Smooth muscle cell (in vitro differentiated cells): Measurements from ENCODE around the gene ADGRA1. TPM values are rescaled to one million over a fixed set of nuclear protein-coding genes. Genes with fewer than 3 reads are reported as not detected.

Experiments used
- DNase-seq: peaks from one replicate; lab custom pipeline; 2025; ENCODE audit not compliant: unreplicated experiment; lab: John Stamatoyannopoulos, UW
- H2AFZ ChIP-seq: fragments of 200-600 bp; sonication (generic); 2 replicates; pipeline ENCODE4 v1.6.0; 2016; ENCODE audit warnings: antibody characterized with exemption, low read depth, mild to moderate bottlenecking
- H3F3A ChIP-seq: fragments of 200-600 bp; sonication (generic); 2 replicates; pipeline ENCODE4 v1.6.0; 2017; ENCODE audit warnings: antibody characterized with exemption, low read depth
- H3K27ac ChIP-seq: fragments of 200-600 bp; sonication (generic); 2 replicates; pipeline ENCODE4 v1.5.1; 2016; ENCODE audit warnings: low read depth, mild to moderate bottlenecking
- H3K27me3 ChIP-seq: fragments of 200-600 bp; sonication (generic); 2 replicates; pipeline ENCODE4 v1.6.1; 2016; ENCODE audit warnings: low read depth, mild to moderate bottlenecking
- H3K36me3 ChIP-seq: fragments of 200-600 bp; sonication (generic); 2 replicates; pipeline ENCODE4 v1.5.1; 2016; ENCODE audit warnings: low read depth
- H3K4me1 ChIP-seq: fragments of 200-600 bp; sonication (generic); 2 replicates; pipeline ENCODE4 v1.5.1; 2016; ENCODE audit warnings: low read depth
- H3K4me2 ChIP-seq: fragments of 200-600 bp; sonication (generic); 2 replicates; pipeline ENCODE4 v1.6.0; 2016; ENCODE audit warnings: mild to moderate bottlenecking
- H3K4me3 ChIP-seq: fragments of 200-600 bp; sonication (generic); 2 replicates; pipeline ENCODE4 v1.5.1; 2016; ENCODE audit warnings: mild to moderate bottlenecking
- H3K79me2 ChIP-seq: fragments of 200-600 bp; sonication (generic); 2 replicates; pipeline ENCODE4 v1.6.0; 2016; ENCODE audit warnings: low read depth, mild to moderate bottlenecking
- H3K9ac ChIP-seq: fragments of 200-600 bp; sonication (generic); 2 replicates; pipeline ENCODE4 v1.6.0; 2016; ENCODE audit warnings: low read depth
- H3K9me3 ChIP-seq: fragments of 200-600 bp; sonication (generic); replicated peaks from 2 replicates; pipeline ENCODE4 v1.5.1; 2016; ENCODE audit warnings: low read depth
- H4K20me1 ChIP-seq: fragments of 200-600 bp; sonication (generic); 2 replicates; pipeline ENCODE4 v1.6.0; 2016; ENCODE audit warnings: low read depth
- CTCF ChIP-seq: fragments of 200-600 bp; sonication (generic); IDR thresholded peaks from 2 replicates; pipeline ENCODE4 v1.5.1; 2017; ENCODE audit warnings: borderline replicate concordance, mild to moderate bottlenecking, antibody characterized with exemption; ENCODE audit not compliant: insufficient read depth, poor library complexity, severe bottlenecking
- WGBS: methylation state at CpG from one replicate; pipeline ENCODE4 v1.1.7; 2016; ENCODE audit warnings: low lambda C conversion rate; 5-methylcytosine and 5-hydroxymethylcytosine counted together
- polyA plus RNA-seq: library from polyadenylated mRNA; unstranded; fragments of >200 nt; fragmentation: Nextera tagmentation; extraction: Ambion mirVana; gene quantifications from 2 replicates; pipeline ENCODE4 v1.2.1, GENCODE V29; 2016
- total RNA-seq: library from RNA; depleted of rRNA; stranded (reverse); fragments of >200 nt; gene quantifications from 2 replicates; pipeline ENCODE4 v1.2.3, GENCODE V29; 2014

The ADGRA1 gene
- total and polyA plus RNA-seq, 2 experiments from 2014 or later = not detected

GRCh38 chr10:133131734-133132472 is 44.2 kb downstream of the ADGRA1 start:
- WGBS = 92% methylated on average over 41 of the region's 41 CpGs

GRCh38 chr10:133132473-133133291 is 45.0 kb downstream of the ADGRA1 start:
- Histone ChIP-seq H4K20me1 (no peaks in the 10 kb centered on the region), H3K4me3 (no peak overlapping the region), H2AFZ (no peak overlapping the region), H3K36me3 (no peaks in the 10 kb centered on the region), H3K4me2 (no peak overlapping the region), H3F3A (no peaks in the 10 kb centered on the region), H3K27ac (no peak overlapping the region), H3K4me1 (no peaks in the 10 kb centered on the region), H3K9me3 (no peaks in the 10 kb centered on the region), H3K79me2 (no peaks in the 10 kb centered on the region), H3K9ac (no peak overlapping the region), H3K27me3 (no peaks in the 10 kb centered on the region)
- WGBS = 89% methylated on average over 26 of the region's 26 CpGs
- no peak for TF ChIP-seq CTCF
- DNase-seq = no peak

More at GRCh38 chr10:133131734-133132472, 44.2 kb downstream of the ADGRA1 start:
- Histone ChIP-seq H4K20me1 (no peaks in the 10 kb centered on the region), H3K4me2 (no peak overlapping the region), H3K9me3 (no peaks in the 10 kb centered on the region), H3K36me3 (no peaks in the 10 kb centered on the region), H3F3A (no peaks in the 10 kb centered on the region), H3K27ac (no peak overlapping the region), H3K4me1 (no peaks in the 10 kb centered on the region), H3K9ac (no peak overlapping the region), H3K27me3 (no peaks in the 10 kb centered on the region), H3K79me2 (no peaks in the 10 kb centered on the region), H2AFZ (no peak overlapping the region), H3K4me3 (no peak overlapping the region)
- no peak for DNase-seq
- no peak for TF ChIP-seq CTCF

GRCh38 chr10:133133471-133134231 is 45.9 kb downstream of the ADGRA1 start:
- Histone ChIP-seq H3K9ac (no peak overlapping the region), H3K79me2 (no peaks in the 10 kb centered on the region), H3K9me3 (no peaks in the 10 kb centered on the region), H4K20me1 (no peaks in the 10 kb centered on the region), H3K4me2 (no peak overlapping the region), H2AFZ (no peak overlapping the region), H3K36me3 (no peaks in the 10 kb centered on the region), H3K4me3 (no peak overlapping the region), H3K27me3 (no peaks in the 10 kb centered on the region), H3K27ac (no peak overlapping the region), H3F3A (no peaks in the 10 kb centered on the region), H3K4me1 (no peaks in the 10 kb centered on the region)
- WGBS = 92% methylated on average over 20 of the region's 20 CpGs
- TF ChIP-seq CTCF = no peak
- DNase-seq = no peak
